Stimulated activated CD4-positive, alpha-beta T cell treated with anti-CD3 and anti-CD28 coated beads, Interleukin-15, amount 100 ng/mL, for 24 hours (primary cell): ENCODE results near the gene MSS51.
A peak's percentile ranks its signal among the peaks of the same experiment; 100 is the strongest.

Experiments
- DNase-seq: peaks from one replicate; pipeline ENCODE4 v3.0.0-alpha.2; 2020

Gene MSS51

DNA sequence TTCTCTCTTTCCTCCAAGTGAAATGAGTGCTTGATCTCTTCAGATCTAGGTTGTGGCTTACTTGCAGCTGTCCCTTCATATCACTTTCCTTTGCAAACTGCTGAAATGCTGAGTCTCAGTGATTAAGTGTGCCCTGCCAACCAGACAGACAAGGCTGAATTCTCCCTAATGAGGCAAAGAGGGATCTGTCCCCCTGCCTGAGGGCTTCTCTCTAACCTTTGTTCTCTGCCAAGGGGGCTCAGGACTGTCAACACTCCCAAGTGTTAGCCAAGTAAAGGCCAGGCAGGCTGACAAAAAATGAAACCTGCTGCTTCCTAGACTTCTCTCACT, at the start of gene MSS51:
MSS51 (minus strand) TSS at position 24 of the 330 bp plus-strand sequence. CDS start 5,277 bp downstream, outside the sequence.
- DNase-seq: no peak

DNA sequence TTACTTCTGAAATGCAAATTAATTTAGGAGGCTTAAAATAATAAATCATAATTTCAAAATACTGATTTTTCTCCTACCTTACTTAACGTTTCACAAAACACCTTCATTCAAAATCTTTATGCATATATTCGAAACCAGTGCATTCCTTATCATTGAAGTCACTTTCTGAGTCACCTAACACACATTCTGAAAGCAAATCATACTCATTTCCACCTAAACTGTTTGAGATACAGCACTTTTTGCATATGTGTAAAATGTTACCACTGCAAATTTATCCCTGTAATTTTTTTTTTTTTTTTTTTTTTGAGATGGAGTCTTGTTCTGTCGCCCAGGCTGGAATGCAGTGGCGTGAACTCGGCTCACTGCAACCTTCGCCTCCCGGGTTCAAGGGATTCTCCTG, 46.8 kb upstream of the MSS51 start:
- DNase-seq: no peak

- DNase-seq: no peak
Measured at GRCh38 chr10:73478636-73479035, 45.3 kb upstream of the MSS51 start.

DNA sequence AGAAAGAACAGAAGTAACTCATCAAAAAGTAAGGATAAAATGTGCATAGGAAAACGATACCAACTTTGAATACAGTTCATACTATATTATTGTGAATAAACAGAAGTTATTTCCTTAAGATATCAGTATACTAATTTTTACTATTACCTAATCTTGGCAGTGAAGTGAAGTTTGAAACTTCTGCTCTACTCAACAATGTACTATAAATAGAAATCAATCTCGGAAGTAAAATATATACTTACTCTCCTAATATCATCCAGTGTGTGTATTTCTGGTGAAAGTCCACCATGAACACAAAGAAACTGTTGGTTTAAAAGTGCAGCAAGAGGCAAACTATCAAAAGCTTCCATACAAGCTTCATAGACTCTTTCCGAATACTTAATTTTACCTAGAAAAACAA, 37.9 kb upstream of the MSS51 start:
- DNase-seq: no peak

DNA sequence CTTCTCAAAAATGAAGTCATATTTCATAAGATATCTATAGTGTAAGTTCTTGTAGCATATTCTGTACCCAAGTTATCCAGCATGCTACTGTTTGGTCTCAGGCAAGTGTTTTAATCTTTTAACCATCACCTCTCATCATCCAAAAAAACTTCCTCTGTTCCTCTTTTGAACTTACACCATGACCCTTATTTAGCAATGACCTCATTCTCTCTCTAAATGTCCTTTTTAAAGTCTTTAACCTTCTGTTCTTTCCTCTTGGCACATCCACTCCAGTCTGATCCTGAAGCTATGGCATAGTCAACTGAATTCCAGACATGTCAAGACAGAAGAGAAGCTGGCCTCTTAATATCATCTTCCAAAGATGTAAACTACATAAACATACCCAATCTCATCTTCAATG, 36.2 kb upstream of the MSS51 start:
- no peak for DNase-seq

- DNase-seq: no peak
Measured at GRCh38 chr10:73467206-73467605, 33.8 kb upstream of the MSS51 start.

DNA sequence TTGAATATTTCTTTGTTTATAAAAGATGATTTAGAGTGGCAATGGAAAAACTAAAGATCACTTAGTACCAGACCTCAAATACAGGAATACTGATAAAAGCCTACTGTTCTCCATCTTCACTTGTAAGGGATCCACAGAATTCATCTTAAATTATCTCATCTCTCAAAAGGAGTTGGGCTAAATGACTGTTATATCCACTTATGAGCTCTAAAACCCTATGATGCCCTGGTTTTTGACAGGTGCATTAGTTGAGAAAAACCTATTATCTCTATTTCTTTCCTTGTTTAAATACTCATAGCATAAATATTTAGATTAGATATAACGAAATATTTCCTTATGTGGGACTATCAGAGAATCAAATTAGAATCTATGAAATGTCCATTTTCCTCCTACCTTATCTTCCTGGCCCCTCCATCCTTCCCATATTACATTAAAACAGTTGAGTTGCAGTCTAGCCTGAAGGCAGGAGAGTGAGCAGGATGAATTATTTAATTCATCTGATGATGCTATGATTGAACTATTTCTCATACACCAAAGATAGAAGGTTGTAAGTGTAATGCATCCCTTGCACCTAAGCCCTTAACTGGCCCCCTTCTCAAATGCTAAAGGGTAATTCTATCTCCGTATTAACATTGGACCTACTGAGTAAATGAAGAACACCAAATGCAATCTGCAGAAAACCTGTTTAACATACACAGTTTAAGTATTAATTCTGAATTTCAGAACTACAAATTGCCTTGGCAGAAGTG, 32.8 kb upstream of the MSS51 start:
- no peak for DNase-seq

DNA sequence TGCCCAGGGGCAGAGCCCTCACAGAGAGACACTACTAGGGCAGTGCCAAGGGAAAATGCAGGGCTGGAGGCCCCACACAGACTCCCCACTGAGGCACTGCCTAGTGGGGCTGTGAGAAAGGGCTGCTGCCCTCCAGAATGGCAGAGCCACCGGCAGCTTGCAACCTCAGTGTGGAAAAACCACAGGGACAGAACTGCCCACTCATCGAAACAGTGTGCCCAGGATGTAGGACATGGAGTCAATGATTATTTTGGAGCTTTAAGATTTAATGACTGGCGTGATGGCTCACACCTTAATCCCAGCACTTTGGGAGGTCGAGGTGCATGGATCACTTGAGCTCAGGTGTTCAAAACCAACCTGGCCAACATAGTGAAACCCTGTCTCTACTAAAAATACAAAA, 27.5 kb upstream of the MSS51 start:
- no peak for DNase-seq

DNA sequence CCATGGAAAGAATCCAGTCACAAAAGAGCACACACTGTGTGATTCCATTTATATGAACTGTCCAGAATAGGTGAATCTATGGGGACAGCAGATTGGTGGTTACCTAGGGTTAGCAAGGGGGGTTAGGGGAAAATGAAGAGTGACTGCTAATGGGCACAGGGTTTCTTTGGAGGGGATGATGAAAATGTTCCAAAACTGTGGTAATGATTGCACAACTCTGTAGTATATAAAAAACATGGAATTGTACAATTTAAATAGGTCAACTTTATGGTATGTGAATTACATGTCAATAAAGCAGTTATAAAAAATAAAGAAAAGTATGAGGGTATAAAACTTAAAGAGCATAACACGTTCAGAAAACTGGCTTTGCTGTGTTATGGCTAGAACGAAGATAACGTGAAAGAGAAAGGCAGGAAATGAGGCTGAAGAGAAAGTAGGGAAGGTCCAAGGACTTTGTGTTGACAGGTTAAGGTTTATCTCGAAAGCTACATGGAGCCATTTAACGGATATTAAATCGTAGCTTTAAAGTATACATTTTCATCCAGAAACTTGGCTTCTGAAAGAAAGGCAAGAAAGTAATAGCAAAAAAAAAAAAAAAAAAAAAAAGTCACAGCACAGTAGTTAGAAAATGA, 26.4 kb upstream of the MSS51 start:
- no peak for DNase-seq

GRCh38 chr10:73456187-73456890, 23.0 kb upstream of the MSS51 start:
- DNase-seq: no peak

GRCh38 chr10:73449113-73449512, 15.8 kb upstream of the MSS51 start:
- DNase-seq: no peak

DNA sequence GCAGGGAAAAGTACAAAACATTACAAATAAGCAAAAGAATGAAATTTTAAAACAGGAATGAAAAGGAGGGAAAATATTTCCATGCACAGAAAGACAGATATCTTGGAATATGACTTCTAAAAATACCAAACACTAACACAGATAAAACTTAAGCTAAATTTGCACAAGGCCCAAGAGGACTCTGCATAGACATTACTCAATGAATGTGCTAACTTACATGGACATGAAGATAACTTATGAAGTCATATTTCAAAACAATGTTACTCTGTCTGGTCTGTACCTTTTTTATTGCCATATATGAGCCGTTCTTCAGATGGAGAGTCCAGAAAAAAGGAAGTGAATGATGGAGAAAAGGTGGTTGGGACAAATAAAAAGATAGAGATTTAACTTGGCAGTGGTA, 15.0 kb upstream of the MSS51 start:
- DNase-seq: no peak

DNA sequence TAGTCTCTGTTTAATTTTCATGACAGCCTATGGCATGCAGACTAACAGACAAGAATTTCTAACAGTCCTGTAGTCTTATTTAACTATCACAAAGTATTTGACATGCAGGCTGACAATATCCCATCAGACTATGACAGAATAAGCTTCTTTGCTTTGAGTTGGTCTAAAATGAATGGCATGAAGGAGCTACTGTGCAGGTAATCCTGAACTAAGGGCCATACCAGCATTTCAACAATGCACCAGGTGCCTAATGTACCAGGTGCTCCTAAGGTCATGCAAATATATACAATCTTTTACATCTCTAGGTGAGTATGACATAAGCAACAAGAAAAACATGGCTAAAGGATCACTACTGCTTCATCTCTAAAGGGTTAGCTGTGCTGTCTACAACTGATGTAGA, 13.6 kb upstream of the MSS51 start:
- DNase-seq: no peak

DNA sequence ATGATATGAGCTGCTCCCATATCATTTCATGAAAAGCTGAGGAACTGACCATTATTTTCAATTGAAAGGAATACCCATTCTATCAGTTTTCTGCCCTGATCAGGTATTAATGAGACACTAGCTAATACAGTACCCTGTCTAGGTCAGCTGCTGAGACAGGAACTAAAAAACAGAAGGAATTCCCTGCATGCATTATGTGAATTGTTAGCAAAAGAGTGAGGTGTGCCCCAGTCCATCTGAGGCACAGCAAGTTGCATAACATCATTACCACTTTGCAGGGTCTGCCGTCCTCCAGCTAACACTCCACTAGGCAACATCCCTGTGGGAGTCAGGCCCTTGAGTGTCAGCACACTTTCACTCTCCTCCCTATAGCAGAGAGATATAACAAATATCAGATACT, 11.1 kb upstream of the MSS51 start:
- no peak for DNase-seq

GRCh38 chr10:73439605-73440312, 6.4 kb upstream of the MSS51 start:
- peak; percentile 12 for DNase-seq

DNA sequence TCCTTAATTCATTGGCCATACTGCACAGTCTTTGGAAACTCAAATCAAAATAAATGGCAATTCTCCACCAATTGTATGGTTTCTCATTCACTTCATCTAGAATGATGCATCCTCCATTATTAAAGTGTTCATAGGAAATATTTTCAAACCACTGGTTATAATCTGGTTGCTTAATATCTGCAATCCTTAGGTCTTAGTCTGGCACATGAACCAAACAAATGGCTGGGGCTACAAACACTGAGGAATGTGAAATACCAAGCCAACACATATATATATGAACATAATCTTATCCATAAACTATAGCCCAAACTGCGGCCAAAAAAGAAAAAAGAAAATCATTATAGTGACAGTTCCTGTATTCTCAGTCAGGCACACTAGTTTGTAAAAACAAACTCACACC, 5.7 kb upstream of the MSS51 start:
- no peak for DNase-seq

- no peak for DNase-seq
Measured at GRCh38 chr10:73432646-73433537, 469 bp downstream of the MSS51 start.

- no peak for DNase-seq
Measured at GRCh38 chr10:73426318-73426717, 7.0 kb downstream of the MSS51 start.

GRCh38 chr10:73424478-73424877, 8.9 kb downstream of the MSS51 start:
- DNase-seq: no peak

DNA sequence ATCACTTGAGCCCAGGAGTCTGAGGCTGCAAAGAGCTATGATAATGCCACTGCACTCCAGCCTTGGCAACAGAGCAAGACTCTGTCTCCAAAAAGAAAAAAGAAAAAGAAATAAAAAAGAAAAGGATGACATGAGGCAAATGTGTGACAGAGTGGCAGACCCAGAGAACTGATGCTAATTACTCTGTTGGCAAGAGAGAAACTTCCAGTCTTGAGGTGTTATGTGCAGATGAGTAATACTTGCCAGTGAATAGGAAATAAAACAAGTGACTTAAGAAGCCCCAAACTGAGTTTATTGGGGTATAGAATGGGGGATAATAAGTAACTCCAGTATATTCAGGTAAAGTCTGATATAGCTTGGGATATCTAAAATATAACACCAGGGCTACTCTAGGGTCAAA, 10.1 kb downstream of the MSS51 start:
- DNase-seq: no peak

- no peak for DNase-seq
Measured at GRCh38 chr10:73416571-73416970, 16.8 kb downstream of the MSS51 start.

DNA sequence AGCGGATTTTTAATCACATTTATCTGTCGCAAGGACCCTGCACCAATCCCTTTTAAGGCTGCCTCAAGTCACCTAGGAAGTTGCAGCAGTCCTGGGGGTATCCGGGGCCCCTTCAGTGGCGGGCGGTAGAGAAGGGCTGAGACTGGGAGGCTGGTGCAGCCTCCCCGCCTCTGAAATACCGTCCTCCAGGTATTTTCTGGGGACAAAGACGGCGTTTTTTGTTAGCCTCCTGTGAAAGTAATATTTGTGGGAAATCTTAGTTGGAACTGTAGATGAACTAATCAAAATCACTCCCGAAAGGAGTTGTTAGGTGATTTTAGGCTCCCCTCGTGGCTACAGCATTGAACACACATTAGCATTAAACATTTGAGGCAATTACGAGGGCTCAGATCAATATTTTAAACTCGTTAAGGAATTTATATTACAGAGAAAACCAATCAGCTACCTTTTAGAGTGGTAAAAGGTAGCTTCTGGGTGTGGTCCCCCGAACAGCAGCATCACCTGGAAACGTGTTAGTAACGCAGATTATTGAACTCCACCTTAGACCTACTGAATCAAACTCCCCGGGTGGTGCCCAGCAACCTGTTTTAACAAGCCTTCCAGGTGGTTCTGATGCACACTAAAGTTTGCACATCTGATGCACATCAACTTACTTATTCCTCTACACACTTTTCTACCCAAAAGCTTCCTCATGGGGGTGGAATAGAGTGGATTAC, 19.0 kb downstream of the MSS51 start:
- no peak for DNase-seq
